DND-41 (cell line): ENCODE measurements around the gene ARHGEF17.

ENCODE experiments used
- EZH2 ChIP-seq: IDR thresholded peaks from 3 replicates; pipeline ENCODE4 v1.6.1; 2012; ENCODE audit warnings: borderline replicate concordance, low read depth, mild to moderate bottlenecking, moderate library complexity, low read length, inconsistent platforms; ENCODE audit not compliant: severe bottlenecking
- TF ChIP-seq, protein P1 (sequence below): IDR thresholded peaks from 2 replicates; pipeline ENCODE4 v1.5.1; 2012; ENCODE audit warnings: borderline replicate concordance, low read length, moderate library complexity, mild to moderate bottlenecking; ENCODE audit not compliant: poor library complexity, severe bottlenecking; ENCODE audit errors: extremely low read depth

DNA sequence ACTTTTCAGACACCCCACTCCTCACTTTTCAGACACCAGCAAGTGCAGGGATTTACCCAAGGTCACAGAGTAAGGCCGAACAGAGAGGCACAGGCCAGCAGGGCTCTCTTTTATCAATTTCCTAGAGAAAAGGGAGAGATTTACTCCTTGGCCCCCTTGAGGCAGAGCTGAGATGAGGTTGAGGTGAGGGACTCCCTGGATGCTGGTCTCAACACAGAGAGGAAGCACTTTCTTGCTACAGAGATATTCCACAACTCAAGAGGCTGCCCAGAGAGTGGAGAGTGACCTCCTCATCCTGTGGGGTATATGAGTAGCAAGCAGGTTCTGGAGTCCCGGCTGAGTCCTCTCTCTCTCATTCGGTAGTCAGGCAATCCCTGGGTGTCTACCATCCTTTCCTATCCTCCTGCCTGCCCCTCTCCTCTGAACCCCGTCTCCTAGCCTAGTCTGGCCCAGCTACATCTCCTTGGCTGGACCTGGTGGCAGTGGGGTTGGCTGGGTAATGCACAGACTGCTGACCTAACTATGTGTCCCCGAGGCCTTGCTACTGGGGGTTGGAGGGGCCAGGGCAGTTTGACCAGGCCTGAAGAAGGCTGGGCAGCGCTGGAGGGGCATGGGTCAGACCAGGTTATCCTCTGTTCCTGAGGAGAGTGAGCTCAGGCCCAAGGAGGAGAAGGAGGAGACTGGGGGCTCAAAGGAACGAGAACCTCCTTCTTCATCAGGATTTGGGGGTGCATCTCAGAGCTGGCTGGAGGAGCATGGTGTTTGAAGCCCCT is 1.8 kb upstream of the ARHGEF17 start:
- TF ChIP-seq, protein P1, sequence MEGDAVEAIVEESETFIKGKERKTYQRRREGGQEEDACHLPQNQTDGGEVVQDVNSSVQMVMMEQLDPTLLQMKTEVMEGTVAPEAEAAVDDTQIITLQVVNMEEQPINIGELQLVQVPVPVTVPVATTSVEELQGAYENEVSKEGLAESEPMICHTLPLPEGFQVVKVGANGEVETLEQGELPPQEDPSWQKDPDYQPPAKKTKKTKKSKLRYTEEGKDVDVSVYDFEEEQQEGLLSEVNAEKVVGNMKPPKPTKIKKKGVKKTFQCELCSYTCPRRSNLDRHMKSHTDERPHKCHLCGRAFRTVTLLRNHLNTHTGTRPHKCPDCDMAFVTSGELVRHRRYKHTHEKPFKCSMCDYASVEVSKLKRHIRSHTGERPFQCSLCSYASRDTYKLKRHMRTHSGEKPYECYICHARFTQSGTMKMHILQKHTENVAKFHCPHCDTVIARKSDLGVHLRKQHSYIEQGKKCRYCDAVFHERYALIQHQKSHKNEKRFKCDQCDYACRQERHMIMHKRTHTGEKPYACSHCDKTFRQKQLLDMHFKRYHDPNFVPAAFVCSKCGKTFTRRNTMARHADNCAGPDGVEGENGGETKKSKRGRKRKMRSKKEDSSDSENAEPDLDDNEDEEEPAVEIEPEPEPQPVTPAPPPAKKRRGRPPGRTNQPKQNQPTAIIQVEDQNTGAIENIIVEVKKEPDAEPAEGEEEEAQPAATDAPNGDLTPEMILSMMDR = peak; percentile 24
- no peak for TF ChIP-seq EZH2
